ENCODE results near the gene MLX. TPM values are rescaled to one million over a fixed set of nuclear protein-coding genes. Genes with fewer than 3 reads are reported as not detected.

The MLX gene
- total and polyA plus RNA-seq, 2 of the 8 experiments (the other 6 are each of a cell fraction or from before 2014, with no cell fraction given): 27.0 to 27.5 TPM

DNA sequence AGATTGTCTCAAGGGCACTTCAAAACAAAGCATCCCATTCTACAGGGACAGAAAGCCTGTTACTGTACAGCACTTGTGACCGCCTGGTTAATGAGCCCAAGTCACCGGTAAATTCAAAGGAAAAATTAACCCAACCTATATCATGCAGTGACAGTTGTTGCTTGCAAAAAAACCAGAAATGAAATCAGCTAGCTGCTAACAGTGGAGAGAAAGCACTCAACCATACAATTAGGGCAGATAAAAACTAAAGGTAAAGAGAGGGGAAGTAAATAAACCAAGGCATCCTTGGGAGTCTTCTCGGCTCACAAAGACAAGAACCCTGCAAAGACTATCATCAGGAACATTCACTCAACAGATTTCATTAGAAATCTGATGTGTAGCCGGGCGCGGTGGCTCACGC lies 36.4 kb downstream of the MLX start:
- no peak overlapping the region for H2BK120ac ChIP-seq (replicated peaks; ENCODE audit: low read depth, low read length)
- H3K18ac ChIP-seq (ENCODE audit: extremely low read depth, low read length): no peak overlapping the region
- H3K4me1 ChIP-seq (replicated peaks in 1 of 4; ENCODE audit: control insufficient read depth in 3 of 4, insufficient read depth in 4 of 4, low read length in 3 of 4): peaks cover 0 to 3% (median 1%) of the 10 kb centered on the region in 4 experiments; a peak in 4 of 7 replicates
- no peak overlapping the region for H2AFZ ChIP-seq (ENCODE audit: low read length)
- CTCF ChIA-PET (ENCODE audit: partially characterized antibody): interaction anchor here (3.2 kb wide), 1 partner anchor 25 kb away, joined by 16 read pairs; the partner anchor contains the start of gene PSMC3IP
- no peak overlapping the region for H4K8ac ChIP-seq (ENCODE audit: extremely low read depth, insufficient read depth, low read length)
- H2BK20ac ChIP-seq (ENCODE audit: low read length): no peak overlapping the region
- H4K91ac ChIP-seq (replicated peaks; ENCODE audit: insufficient read length, low read length): no peak overlapping the region
- H4K20me1 ChIP-seq (replicated peaks in 1 of 2; ENCODE audit: control insufficient read depth in 1 of 2, insufficient read depth in 2 of 2, low read length in 2 of 2): peaks cover 0 to 1% of the 10 kb centered on the region in 2 experiments
- H3K27me3 ChIP-seq (replicated peaks in 1 of 4; ENCODE audit: control insufficient read depth in 3 of 4, extremely low read depth in 1 of 4, insufficient read depth in 3 of 4, low read length in 3 of 4): no peaks in the 10 kb centered on the region
- no peaks in the 10 kb centered on the region for H3K36me3 ChIP-seq (ENCODE audit: control insufficient read depth in 2 of 4, insufficient read depth in 4 of 4, low read length in 3 of 4)
- no peak overlapping the region for H3K4me3 ChIP-seq (ENCODE audit: extremely low read depth in 1 of 4, insufficient read depth in 2 of 4, low read depth in 3 of 4, low read length in 4 of 4)
- peaks cover 3% of the 10 kb centered on the region for H3K23me2 ChIP-seq (ENCODE audit: low read depth, low read length)
- no peak overlapping the region for H3K4ac ChIP-seq (replicated peaks; ENCODE audit: insufficient read length, low read depth, low read length)
- DNase-seq (ENCODE audit: low read depth in 1 of 2, low spot score in 2 of 2): no peak
- no peak overlapping the region for H3K27ac ChIP-seq (ENCODE audit: low read depth, low read length)
- H3K4me2 ChIP-seq (ENCODE audit: insufficient read depth in 1 of 2, low read depth in 2 of 2, low read length in 2 of 2): no peak overlapping the region
- H3K79me1 ChIP-seq (ENCODE audit: low read depth, low read length): peaks cover 9% of the 10 kb centered on the region
- FAIRE-seq: no peak
- POLR2A ChIA-PET (ENCODE audit: partially characterized antibody): no interaction called here
- peaks cover 8 to 75% of the 10 kb centered on the region in 2 experiments for H3K79me2 ChIP-seq (ENCODE audit: control insufficient read depth in 1 of 2, insufficient read depth in 2 of 2, low read length in 2 of 2)
- H3K14ac ChIP-seq (ENCODE audit: insufficient read length): no peak overlapping the region
- no peak overlapping the region for H3K23ac ChIP-seq (ENCODE audit: insufficient read length)
- no peak overlapping the region for H3K56ac ChIP-seq (replicated peaks; ENCODE audit: insufficient read length, low read depth, low read length)
- no peak overlapping the region for H4K5ac ChIP-seq (ENCODE audit: insufficient read length, low read depth, low read length)
- no peak overlapping the region for H2BK12ac ChIP-seq (ENCODE audit: low read depth, low read length)
- H2BK15ac ChIP-seq (ENCODE audit: low read length): no peak overlapping the region
- no peak overlapping the region for H2BK5ac ChIP-seq (ENCODE audit: low read depth, low read length)
- no peak overlapping the region for H3K9ac ChIP-seq (replicated peaks in 1 of 4; ENCODE audit: extremely low read depth in 1 of 4, low read depth in 3 of 4, low read length in 3 of 4)
- H3K9me3 ChIP-seq (ENCODE audit: insufficient read depth in 2 of 2, low read depth in 1 of 2, low read length in 1 of 2): no peaks in the 10 kb centered on the region
- WGBS, 2 experiments (ENCODE audit: extremely low coverage in 1 of 2, insufficient coverage in 1 of 2, insufficient read length in 1 of 2, insufficient replicate concordance in 2 of 2, low coverage in 1 of 2, low lambda C conversion rate in 2 of 2, missing lambda C conversion rate in 1 of 2): 96% methylated on average over 7 of the region's 7 CpGs; no CpG with 5 or more reads in 1 of the 2 experiments
- H2AK5ac ChIP-seq (ENCODE audit: low read depth, low read length): no peak overlapping the region
- TF ChIP-seq EGR1 (IDR thresholded peaks at IDR 0.05; ENCODE audit: borderline replicate concordance, low read depth, low read length) (no peak), NRF1 (IDR thresholded peaks at IDR 0.05; ENCODE audit: low read depth, low read length) (no peak), JUN (IDR thresholded peaks at IDR 0.05; ENCODE audit: low read depth, low read length) (no peak), HDAC6 (IDR thresholded peaks at IDR 0.05; ENCODE audit: low read depth, low read length) (no peak), POLR2A (IDR thresholded peaks at IDR 0.05; ENCODE audit: control extremely low read depth in 1 of 2, low read depth in 2 of 2, low read length in 2 of 2) (no peak), RXRA (IDR thresholded peaks at IDR 0.05; ENCODE audit: insufficient read depth, low read depth, low read length) (no peak)
